ENCODE data around the gene KLF9.

The KLF9 gene

GRCh38 chr9:70352356-70352755 is 62.1 kb downstream of the KLF9 start:
- no peak for DNase-seq

DNA sequence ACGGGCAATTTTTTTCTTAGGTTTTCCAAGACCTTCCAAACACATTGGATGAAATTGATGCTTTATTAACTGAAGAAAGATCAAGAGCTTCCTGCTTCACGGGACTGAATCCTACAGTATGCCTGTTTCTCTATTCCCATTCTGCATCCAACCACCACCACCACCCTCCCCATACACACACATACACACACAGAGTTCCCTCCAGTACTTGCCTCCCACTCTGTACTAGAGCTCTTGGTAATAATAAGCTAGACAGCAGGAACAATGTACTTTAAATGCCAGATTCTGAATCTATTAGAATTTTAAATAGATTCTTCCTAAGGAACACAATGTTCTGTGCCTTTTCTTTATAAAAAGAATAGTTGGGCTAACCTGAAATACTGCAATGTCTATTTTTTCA is 67.4 kb downstream of the KLF9 start:
- DNase-seq = no peak

DNA sequence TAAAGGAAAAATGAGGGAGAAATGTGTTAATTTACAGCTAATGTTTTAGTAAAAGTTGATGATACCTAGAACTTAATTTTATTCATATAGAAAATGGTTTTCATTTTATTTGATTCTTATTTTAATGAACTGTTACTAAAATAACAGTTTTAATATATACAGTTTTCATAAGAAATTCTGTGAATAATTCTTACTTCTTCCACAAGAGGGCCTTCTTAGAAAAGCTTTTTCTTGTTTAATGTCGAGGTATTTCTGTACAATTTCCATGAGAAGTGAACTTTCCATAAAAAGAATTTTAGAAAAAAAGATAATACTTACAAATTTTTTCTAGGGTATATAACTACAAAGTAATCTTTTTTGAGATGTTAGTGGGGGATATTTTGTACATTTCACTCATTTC is 73.9 kb downstream of the KLF9 start:
- DNase-seq = peak; percentile 66

Measured in OCI-M1 (cell line).